HUES64 (cell line): ENCODE data around the gene TRAF4.
"Not testable (repeated sequence)": the region's sequence is repeated elsewhere in the genome, so short reads cannot be mapped to it uniquely, and the experiment has no call there.

Experiments used
- H3K27ac ChIP-seq: 2 replicates; pipeline ENCODE4 v1.7.0; 2013; ENCODE audit warnings: low read depth, low read length, inconsistent platforms
- H3K27me3 ChIP-seq: 2 replicates; pipeline ENCODE4 v1.6.1; 2013; ENCODE audit warnings: mild to moderate bottlenecking, low read length; ENCODE audit not compliant: insufficient read depth
- H3K36me3 ChIP-seq: 2 replicates; pipeline ENCODE4 v1.6.1; 2013; ENCODE audit warnings: mild to moderate bottlenecking, low read length; ENCODE audit not compliant: insufficient read depth
- H3K4me1 ChIP-seq: 2 replicates; pipeline ENCODE4 v1.6.1; 2013; ENCODE audit warnings: mild to moderate bottlenecking, low read length, moderate library complexity; ENCODE audit not compliant: insufficient read depth
- H3K4me3 ChIP-seq: 2 replicates; pipeline ENCODE4 v1.5.1; 2013; ENCODE audit warnings: mild to moderate bottlenecking, low read length, moderate library complexity
- H3K9ac ChIP-seq: 2 replicates; pipeline ENCODE4 v1.6.1; 2013; ENCODE audit warnings: mild to moderate bottlenecking, low read depth, low read length
- H3K9me3 ChIP-seq: 2 replicates; pipeline ENCODE4 v1.6.1; 2013; ENCODE audit warnings: low read depth, low read length; ENCODE audit not compliant: insufficient read depth
- WGBS: fragments of 150-250, 120-280 bp; methylation state at CpG from one replicate; pipeline ENCODE4 v1.1.7; 2013; ENCODE audit warnings: missing lambda C conversion rate; 5-methylcytosine and 5-hydroxymethylcytosine counted together

Gene TRAF4

GRCh38 chr17:28779601-28780000, 35.8 kb downstream of the TRAF4 start:
- peaks cover 19% of the 10 kb centered on the region; the same call in 1 of the 2 replicates for H3K36me3 ChIP-seq
- 97% methylated on average over 10 of the region's 13 CpGs for WGBS
- not testable (repeated sequence) for H3K4me3 ChIP-seq, H3K27me3 ChIP-seq, H3K9ac ChIP-seq, H3K9me3 ChIP-seq, H3K27ac ChIP-seq, H3K4me1 ChIP-seq

GRCh38 chr17:28783161-28783560, 39.4 kb downstream of the TRAF4 start:
- H3K9ac ChIP-seq, result no peak overlapping the region
- no peaks in the 10 kb centered on the region for H3K9me3 ChIP-seq
- H3K36me3 ChIP-seq, result peaks cover 33% of the 10 kb centered on the region
- H3K4me3 ChIP-seq, result no peak overlapping the region
- no peaks in the 10 kb centered on the region for H3K4me1 ChIP-seq
- H3K27ac ChIP-seq, result no peak overlapping the region
- H3K27me3 ChIP-seq, result no peaks in the 10 kb centered on the region
- WGBS, result 95% methylated on average over 3 of the region's 3 CpGs

- 97% methylated on average over 4 of the region's 4 CpGs for WGBS
- no peaks in the 10 kb centered on the region for H3K27me3 ChIP-seq
- H3K27ac ChIP-seq, result no peak overlapping the region
- H3K4me3 ChIP-seq, result no peak overlapping the region
- no peaks in the 10 kb centered on the region for H3K9me3 ChIP-seq
- H3K9ac ChIP-seq, result no peak overlapping the region
- H3K4me1 ChIP-seq, result no peaks in the 10 kb centered on the region
- peaks cover 33% of the 10 kb centered on the region for H3K36me3 ChIP-seq
These were observed 44.3 kb downstream of the TRAF4 start for GRCh38 chr17:28788100-28788499.

GRCh38 chr17:28792877-28793661, 49.3 kb downstream of the TRAF4 start:
- Histone ChIP-seq H3K9ac (no peak overlapping the region), H3K27ac (no peak overlapping the region), H3K36me3 (peaks cover 39% of the 10 kb centered on the region; the same call in 1 of the 2 replicates), H3K27me3 (no peaks in the 10 kb centered on the region), H3K9me3 (no peaks in the 10 kb centered on the region), H3K4me1 (no peaks in the 10 kb centered on the region), H3K4me3 (no peak overlapping the region)
- WGBS, result 98% methylated on average over 2 of the region's 2 CpGs

- not testable (repeated sequence) for H3K9me3 ChIP-seq, H3K27me3 ChIP-seq, H3K4me3 ChIP-seq, H3K4me1 ChIP-seq, H3K27ac ChIP-seq, H3K9ac ChIP-seq
- WGBS, result 92% methylated on average over 14 of the region's 14 CpGs
- H3K36me3 ChIP-seq, result peaks cover 34% of the 10 kb centered on the region
These were observed 51.1 kb downstream of the TRAF4 start for GRCh38 chr17:28794846-28795441.

- H3K36me3 ChIP-seq, result peaks cover 28% of the 10 kb centered on the region
- H3K4me1 ChIP-seq, result no peaks in the 10 kb centered on the region
- H3K27ac ChIP-seq, result no peak overlapping the region
- 100% methylated on average over 2 of the region's 2 CpGs for WGBS
- no peaks in the 10 kb centered on the region for H3K27me3 ChIP-seq
- H3K4me3 ChIP-seq, result no peak overlapping the region
- no peak overlapping the region for H3K9ac ChIP-seq
- no peaks in the 10 kb centered on the region for H3K9me3 ChIP-seq
These were observed 52.3 kb downstream of the TRAF4 start for GRCh38 chr17:28796062-28796461.
